Fibroblast of villous mesenchyme (primary cell): Measurements from ENCODE around the gene C5AR1. TPM values are rescaled to one million over a fixed set of nuclear protein-coding genes. Genes with fewer than 3 reads are reported as not detected.

Experiments
- DNase-seq: peaks from one replicate; pipeline ENCODE4 v3.0.0-alpha.2; 2010; ENCODE audit warnings: low read depth
- H3K4me3 ChIP-seq: 2 replicates; pipeline ENCODE4 v1.5.1; 2011; ENCODE audit warnings: low read depth, mild to moderate bottlenecking, low read length
- CTCF ChIP-seq: IDR thresholded peaks from 2 replicates; pipeline ENCODE4 v1.5.1; 2012; ENCODE audit warnings: low read depth, mild to moderate bottlenecking, low read length; ENCODE audit not compliant: insufficient read depth
- total RNA-seq: library from RNA; depleted of rRNA; stranded (reverse); fragments of >200 nt; gene quantifications from 2 replicates; pipeline ENCODE4 v1.2.3, GENCODE V29; 2012

C5AR1 gene
- total RNA-seq, 1 donor = 0.43 TPM

- H3K4me3 ChIP-seq = no peak overlapping the region
- no peak for TF ChIP-seq CTCF
- DNase-seq = no peak
Observed at GRCh38 chr19:47269596-47269995, 40.1 kb upstream of the C5AR1 start.

- no peak overlapping the region for H3K4me3 ChIP-seq
- TF ChIP-seq CTCF = no peak
- no peak for DNase-seq
Observed at GRCh38 chr19:47270408-47270807, 39.3 kb upstream of the C5AR1 start.

GRCh38 chr19:47271949-47272348 lies 37.7 kb upstream of the C5AR1 start:
- TF ChIP-seq CTCF = no peak
- no peak for DNase-seq
- H3K4me3 ChIP-seq = no peak overlapping the region

GRCh38 chr19:47272448-47273312 lies 37.0 kb upstream of the C5AR1 start:
- peak; percentile 83 for DNase-seq
- peak overlapping the region; percentile 77 for H3K4me3 ChIP-seq
- no peak for TF ChIP-seq CTCF

DNA sequence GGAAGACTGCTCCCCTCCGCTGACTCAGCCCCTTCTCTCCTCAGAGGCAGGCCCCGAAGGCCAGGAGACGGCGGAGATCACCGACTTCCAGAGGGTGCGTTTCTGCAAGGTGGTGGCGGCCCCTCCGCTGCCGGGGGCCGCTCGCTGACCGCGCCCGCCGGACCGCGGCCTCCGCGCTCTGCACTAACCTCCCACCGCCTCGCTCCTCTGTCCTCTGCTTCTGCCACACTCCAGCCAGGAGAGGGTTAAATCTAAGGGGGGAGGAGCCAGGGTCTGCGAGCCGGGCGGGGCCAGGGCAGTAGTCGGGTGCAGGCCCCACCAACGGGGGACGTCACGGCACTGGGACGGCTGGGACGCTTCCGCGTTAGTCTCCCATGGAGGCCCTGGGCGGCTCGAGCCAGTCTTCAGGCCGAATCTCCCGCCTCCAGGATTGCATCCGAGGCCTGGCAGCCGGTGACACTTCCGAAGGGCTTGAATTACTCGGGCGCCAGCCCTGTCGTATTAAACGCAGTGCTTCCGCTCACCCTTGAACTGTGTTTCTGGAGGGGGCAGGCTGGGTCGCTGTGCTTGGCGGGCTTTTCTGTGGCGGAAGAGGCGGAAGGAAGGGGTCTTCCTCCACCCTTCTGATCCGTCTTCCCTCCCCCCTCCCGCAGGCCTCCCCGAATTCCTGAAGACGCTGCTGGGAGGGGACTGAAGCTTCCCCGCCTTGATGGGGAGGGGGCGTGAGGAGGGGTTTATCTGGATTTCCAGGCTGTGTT lies 36.2 kb upstream of the C5AR1 start:
- peak; percentile 94 for DNase-seq
- no peak for TF ChIP-seq CTCF
- H3K4me3 ChIP-seq = peak overlapping the region; percentile 77

GRCh38 chr19:47274071-47274890 lies 35.4 kb upstream of the C5AR1 start, which contains the start of gene INAFM1:
INAFM1 (plus strand) TSS chr19:47274885; CDS start chr19:47274920, 35 bp downstream.
- H3K4me3 ChIP-seq = peak within 1 kb of the TSS; percentile 77
- DNase-seq = peak; percentile 95
- TF ChIP-seq CTCF = no peak
